C1 segment of cervical spinal cord (tissue), 14 donors: ENCODE data around the gene DUSP7.

Experiments used
- DNase-seq, 14 donors: peaks; one replicate each; lab custom pipeline; 2025; lab: John Stamatoyannopoulos, UW

Gene DUSP7

GRCh38 chr3:52056521-52056967 lies at the start of gene DUSP7:
TSS of gene DUSP7 (minus strand) at chr3:52056571. CDS start at chr3:52056366, 205 bp downstream.
- DNase-seq = peak in 12 of 14 donors; percentile 45 to 87 (median 72)

DNA sequence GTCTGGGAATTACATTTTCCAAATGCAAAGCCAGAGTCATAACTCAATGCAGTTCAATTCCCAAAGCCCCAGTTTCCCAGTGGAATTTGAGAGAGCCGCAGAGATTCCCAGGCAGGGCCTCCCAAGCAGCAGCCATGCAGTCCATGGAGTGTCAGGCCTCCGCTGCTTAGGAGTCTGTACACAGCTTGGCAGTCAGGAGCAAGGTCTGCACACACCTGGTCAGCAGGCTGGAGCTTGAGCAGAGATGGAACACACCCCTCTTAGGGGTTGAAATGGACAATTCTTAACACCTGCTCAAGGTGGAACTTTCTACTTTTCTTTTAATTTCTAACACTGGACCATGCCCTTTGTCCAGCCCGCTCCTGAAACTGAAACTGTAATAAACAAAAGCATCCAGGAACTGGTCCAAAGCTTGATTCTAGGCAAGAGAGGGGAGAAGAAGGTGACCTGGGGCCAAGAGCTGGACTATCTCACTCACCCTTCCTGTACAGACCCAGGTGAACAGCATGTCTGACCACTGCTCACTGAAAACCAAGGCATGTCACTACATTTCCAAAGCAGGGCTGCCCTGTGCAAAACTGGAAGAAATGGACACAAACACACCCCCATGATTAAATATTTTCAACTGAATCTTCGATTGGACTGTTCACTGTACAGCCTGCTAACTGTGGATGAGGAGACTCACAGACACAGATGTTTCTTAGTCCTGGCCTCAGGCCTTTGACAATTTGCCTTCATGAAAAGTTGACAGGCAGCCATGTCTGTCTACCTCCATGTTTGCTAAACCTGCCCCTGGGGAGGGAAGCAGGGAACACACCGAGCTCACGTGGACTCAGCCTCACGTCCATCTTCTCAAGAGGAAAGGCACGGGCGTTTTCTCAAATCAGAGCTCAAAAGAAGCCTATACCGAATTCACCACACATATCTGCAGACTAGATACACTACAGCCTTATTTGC lies 48.6 kb upstream of the DUSP7 start:
- DNase-seq = no peak

DNA sequence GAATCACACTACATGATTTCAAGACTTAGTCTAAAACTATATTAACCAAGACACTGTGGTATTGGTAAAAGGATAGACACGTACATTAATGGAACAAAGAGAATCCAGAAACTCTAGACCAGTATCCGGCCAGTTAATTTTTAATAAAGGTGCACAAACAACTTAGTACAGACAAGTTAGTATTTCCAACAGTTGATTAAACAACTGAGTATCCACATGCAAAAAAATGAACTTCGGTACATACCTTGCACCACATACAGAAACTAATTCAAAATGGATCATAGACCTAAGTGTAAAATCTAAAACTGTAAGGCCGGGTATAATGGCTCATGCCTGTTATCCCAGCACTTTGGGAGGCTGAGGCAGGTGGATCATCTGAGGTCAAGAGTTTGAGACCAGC lies 46.6 kb upstream of the DUSP7 start:
- no peak for DNase-seq

DNA sequence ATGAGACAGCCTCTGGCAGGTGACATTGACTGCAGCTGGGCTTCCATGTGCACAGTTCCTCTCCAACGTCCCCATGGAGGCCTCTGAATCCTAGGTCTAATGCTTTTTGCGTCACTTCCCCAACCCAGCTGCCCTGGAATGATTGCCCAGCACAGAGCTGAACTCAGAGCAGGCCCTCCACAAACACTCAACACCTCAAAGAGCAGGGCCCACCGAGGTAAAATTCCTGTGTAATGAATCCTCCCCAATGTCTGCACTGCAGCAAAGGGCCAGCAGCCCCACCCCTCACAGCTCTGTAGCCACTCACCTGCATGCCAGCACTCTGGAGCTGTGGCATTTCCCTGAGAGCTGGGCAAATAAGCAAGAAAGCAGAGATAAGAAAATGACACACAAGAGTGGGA lies 42.6 kb upstream of the DUSP7 start:
- DNase-seq = no peak

DNA sequence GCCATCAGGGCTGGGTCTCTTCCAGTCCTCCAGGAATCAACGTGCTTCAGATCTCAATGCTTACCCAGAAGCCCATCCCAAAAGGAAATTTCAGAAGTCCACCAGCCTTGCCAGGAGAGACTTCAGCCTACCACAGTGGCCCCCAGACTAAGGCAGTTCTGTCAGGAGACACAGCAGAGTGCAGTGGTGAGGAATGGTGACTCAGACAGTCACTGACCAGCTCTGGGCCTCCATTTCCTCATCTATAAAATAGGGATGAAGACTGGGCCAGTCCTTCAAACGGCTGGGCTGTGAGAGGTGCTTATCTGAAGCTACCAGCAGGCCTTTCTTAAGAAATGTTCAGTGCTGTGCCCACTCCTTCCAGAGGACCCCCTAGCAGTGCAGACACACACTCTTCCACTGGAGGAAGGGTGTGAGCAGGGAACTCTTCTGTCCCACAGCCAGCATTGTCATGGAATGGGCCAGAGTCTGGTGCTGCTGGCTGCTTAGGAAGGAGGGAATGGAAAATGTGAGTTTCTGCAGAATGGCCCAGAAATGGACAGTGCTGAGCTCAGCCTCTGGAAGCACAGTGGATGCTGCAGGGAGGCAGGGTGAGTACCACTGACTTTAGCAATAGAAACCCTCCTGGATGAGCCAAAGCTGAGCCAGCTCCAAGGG lies 41.6 kb upstream of the DUSP7 start:
- DNase-seq = no peak

- DNase-seq = no peak
Measured at GRCh38 chr3:52095990-52096775, 39.8 kb upstream of the DUSP7 start.

GRCh38 chr3:52094571-52095485 lies 38.5 kb upstream of the DUSP7 start:
- no peak for DNase-seq

DNA sequence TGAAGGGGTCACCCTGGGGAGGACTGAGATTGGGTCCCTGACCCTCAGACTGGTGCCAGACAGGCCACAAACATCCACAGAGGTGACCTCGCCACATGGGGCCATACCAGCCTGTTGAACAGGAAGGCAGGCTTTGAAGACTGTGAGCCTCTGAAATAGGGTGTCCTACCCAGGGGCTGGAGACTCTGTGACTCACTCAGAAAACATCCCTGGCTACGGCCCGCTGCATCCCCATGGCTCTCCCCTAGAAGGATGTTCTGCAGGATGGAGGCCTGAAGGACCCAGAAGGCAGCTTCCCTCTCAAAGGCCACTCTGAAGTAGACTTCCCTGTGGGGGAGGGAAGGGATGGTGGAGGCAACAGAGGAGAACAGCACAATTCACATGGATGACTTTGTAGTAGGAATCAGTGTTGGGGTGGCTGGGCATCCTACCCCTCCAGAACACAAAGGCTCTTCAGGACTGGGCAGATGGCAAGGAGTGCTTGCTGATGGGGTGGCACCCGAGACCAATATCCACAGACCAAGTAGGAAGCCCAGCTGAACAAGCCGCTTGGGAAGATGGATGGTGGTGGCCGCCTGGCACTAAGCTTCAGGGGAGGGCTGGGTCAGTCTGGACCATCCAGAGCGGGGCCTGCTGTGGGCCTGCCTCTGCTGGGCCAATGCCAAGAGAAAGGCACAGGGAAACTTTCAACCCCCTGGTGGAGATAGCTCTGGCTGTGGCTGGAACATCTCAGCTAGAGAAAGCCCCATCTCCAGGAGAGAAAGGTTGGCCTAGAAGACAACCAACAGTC lies 37.6 kb upstream of the DUSP7 start:
- DNase-seq = no peak

- no peak for DNase-seq
Measured at GRCh38 chr3:52092891-52093290, 36.5 kb upstream of the DUSP7 start.

- DNase-seq = no peak
Measured at GRCh38 chr3:52092271-52092660, 35.9 kb upstream of the DUSP7 start.

DNA sequence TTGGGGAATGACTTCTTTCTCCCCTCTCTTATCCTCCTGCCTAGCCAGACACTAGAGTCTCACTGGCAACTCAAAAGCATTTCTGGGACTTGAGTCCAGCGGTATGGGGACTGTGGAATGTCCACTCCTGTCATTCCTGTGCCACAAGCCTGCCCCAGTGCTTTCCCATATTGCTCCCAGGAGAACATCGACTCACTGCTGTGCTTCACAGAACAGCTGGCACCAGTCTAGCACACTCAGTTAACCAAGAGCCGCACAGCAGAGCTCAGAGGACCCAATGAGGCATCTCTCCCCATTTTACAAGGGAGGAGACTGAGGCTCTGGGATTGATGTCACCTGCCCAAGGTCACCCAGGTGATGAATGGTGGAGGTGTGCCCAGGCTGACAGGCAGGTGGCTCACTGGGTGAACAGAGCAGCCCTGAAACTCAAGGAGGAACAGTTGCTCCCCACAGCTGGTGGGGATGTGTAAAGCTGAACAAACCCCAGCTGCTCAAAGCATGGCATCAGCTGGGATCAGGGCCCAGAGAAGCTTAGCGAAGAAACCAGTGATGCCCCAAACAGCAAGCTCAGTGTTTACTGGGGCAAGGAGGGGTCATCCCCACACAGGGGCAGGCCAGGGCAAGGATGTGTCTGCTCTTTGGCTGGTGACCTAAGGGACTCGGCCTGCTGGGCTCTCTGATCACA lies 35.4 kb upstream of the DUSP7 start:
- DNase-seq = peak in 5 of 14 donors; percentile 16 to 31 (median 26)

- DNase-seq = no peak
Measured at GRCh38 chr3:52090933-52091468, 34.6 kb upstream of the DUSP7 start.

GRCh38 chr3:52090131-52090932 lies 34.0 kb upstream of the DUSP7 start:
- DNase-seq = no peak

GRCh38 chr3:52089691-52090090 lies 33.3 kb upstream of the DUSP7 start:
- no peak for DNase-seq

- no peak for DNase-seq
Measured at GRCh38 chr3:52088445-52089367, 32.3 kb upstream of the DUSP7 start.

DNA sequence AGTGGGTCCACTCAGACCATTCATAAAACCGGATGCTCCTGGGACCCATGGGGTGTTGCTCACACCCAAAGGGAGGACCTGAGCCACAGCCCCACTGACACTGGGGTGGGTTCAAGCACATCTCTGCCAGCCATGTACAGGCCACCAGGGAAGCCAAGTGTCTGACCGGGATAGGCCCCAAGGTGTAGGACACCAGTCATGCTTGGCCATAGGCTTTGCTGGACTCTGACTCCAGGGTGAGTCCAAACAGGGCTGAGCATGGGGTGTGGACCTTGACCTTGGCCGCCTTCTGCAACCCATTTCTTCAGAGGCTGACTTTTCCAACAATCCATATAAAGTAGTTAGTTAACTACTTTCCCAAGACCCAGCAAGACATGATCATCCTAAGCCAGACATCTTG lies 31.4 kb upstream of the DUSP7 start:
- DNase-seq = no peak

GRCh38 chr3:52086976-52087663 lies 30.7 kb upstream of the DUSP7 start:
- DNase-seq = no peak
